GM19351 (cell line): Measurements from ENCODE around the gene PPM1G.
"Not testable (repeated sequence)": the region's sequence is repeated elsewhere in the genome, so short reads cannot be mapped to it uniquely, and the experiment has no call there.

ENCODE experiments used
- ATAC-seq: cut with Tn5 transposase; IDR thresholded peaks from one replicate; pipeline ENCODE4 v1.9.1; 2021; ENCODE audit warnings: mild to moderate bottlenecking, moderate library complexity; ENCODE audit not compliant: unreplicated experiment

The PPM1G gene, protein sequence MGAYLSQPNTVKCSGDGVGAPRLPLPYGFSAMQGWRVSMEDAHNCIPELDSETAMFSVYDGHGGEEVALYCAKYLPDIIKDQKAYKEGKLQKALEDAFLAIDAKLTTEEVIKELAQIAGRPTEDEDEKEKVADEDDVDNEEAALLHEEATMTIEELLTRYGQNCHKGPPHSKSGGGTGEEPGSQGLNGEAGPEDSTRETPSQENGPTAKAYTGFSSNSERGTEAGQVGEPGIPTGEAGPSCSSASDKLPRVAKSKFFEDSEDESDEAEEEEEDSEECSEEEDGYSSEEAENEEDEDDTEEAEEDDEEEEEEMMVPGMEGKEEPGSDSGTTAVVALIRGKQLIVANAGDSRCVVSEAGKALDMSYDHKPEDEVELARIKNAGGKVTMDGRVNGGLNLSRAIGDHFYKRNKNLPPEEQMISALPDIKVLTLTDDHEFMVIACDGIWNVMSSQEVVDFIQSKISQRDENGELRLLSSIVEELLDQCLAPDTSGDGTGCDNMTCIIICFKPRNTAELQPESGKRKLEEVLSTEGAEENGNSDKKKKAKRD

GRCh38 chr2:27409321-27410073 lies at the start of gene PPM1G:
Gene PPM1G, minus strand, starts transcription at chr2:27409591. Its CDS starts 169 bp downstream, at chr2:27409422.
- peak; percentile 88 for ATAC-seq

- no peak for ATAC-seq
Observed at GRCh38 chr2:27453968-27454367, 44.6 kb upstream of the PPM1G start.

DNA sequence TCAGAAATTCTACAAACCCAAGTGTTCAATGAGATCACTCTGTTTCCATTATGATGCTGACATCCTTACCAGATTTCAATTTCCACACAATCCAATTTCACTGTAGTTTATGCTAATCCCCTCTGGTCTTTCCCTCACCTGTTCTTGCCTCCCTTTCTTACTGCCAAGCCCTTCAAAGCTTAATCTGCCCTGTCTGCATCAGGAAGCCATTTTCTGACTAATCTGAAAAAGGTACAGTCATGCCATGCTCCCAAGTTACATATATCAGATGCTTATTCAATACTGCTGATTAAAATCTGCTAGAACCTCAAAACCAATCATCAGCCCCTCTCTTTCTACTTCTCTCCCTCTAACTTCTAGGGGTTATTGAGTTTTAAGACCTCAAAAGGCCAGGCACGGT lies 41.7 kb upstream of the PPM1G start:
- ATAC-seq, result no peak

DNA sequence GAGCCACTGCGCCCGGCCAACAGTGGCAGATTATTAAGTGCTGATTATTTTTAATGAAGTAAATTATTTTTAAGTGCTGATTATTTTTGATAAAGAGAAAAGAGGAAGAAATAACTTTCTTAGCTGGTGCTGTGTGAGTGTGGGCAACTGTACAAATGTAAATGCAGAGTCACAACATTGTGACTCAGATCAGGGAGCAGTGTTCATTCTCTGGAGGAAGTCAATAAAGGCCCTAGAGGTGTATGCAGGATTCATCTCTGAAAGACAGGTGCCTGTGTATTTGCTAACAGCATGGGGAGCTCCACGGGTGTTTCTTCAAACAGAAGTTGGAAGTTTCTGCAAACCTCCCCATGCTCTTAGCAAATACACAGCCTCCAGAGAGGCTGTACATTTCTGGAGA lies 39.0 kb upstream of the PPM1G start:
- ATAC-seq, result no peak

GRCh38 chr2:27446057-27446456 lies 36.7 kb upstream of the PPM1G start:
- ATAC-seq, result no peak

DNA sequence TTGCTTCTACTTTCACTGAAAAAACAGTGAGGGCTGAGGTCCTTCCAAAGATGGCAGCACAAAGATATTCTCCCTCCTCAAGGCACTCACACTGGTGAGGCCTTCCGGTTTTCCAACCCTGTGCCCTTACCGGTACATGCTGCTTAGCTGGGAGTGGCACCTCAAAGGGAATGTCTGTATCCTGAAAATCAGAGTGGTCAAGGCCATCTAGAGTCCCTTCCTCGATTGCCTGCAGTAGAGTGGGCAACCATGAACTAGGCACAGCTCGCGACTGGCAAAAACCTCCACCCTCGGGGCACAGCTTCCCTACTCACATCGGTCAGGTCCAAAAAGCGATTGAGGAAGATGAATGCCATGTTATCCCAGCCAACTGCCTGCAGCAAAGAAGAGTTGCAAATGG lies 36.2 kb upstream of the PPM1G start:
- no peak for ATAC-seq

GRCh38 chr2:27445155-27445554 lies 35.8 kb upstream of the PPM1G start:
- ATAC-seq, result no peak

GRCh38 chr2:27442920-27443282 lies 33.5 kb upstream of the PPM1G start:
- ATAC-seq, result no peak

DNA sequence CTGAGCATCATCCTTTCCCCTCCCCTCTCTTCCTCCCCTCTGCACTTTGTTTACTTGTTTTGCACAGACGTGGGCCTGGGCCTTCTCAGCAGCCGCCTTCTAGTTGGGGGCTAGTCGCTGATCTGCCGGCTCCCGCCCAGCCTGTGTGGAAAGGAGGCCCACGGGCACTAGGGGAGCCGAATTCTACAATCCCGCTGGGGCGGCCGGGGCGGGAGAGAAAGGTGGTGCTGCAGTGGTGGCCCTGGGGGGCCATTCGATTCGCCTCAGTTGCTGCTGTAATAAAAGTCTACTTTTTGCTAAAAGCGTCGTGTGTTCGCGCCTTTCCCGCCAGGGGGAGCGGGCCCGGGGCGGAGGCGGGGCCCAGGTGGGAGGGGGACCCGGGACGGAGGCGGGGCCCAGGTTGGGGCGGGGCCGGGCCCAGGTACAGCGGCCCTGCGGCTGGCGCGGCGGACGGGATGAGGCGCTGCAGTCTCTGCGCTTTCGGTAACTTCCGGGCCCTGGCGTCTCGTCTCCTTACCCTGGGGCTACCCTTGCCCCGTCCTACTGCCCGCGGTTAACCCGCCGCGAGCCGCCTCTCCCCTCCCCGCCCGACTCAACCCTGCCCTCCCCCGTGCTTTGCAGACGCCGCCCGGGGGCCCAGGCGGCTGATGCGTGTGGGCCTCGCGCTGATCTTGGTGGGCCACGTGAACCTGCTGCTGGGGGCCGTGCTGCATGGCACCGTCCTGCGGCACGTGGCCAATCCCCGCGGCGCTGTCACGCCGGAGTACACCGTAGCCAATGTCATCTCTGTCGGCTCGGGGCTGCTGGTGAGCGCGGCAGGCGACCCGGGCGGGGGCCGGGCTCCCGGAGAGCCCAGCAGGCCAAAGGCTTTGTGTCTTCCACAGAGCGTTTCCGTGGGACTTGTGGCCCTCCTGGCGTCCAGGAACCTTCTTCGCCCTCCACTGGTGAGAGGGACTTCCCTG lies 32.8 kb upstream of the PPM1G start, which contains the start of gene KRTCAP3:
TSS of gene KRTCAP3 (plus strand) at position 424 of the 962 bp plus-strand sequence. CDS start at position 456, 32 bp downstream.
- ATAC-seq, result no peak

DNA sequence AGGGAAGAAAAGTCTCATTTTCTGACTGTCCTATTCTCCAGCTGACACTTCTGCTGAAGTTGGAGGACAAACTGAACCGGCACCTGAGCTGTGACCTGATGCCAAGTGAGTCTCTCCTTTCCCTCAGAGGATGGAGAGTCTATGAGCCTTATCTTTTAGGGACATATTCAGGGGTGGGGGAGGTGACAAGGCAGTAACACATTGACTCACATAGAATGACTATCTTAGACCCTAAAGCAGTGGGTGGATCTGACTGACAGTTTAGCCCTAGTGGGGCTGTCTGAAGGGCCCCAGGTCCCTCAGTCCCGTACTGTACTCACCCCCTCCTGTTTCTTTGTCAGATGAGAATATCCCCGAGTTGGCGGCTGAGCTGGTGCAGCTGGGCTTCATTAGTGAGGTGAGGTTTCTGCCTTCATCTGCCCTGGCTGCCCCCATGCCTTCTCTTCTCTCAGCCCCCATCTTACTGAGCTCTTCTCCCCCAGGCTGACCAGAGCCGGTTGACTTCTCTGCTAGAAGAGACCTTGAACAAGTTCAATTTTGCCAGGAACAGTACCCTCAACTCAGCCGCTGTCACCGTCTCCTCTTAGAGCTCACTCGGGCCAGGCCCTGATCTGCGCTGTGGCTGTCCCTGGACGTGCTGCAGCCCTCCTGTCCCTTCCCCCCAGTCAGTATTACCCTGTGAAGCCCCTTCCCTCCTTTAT lies 32.0 kb upstream of the PPM1G start:
- ATAC-seq, result no peak

DNA sequence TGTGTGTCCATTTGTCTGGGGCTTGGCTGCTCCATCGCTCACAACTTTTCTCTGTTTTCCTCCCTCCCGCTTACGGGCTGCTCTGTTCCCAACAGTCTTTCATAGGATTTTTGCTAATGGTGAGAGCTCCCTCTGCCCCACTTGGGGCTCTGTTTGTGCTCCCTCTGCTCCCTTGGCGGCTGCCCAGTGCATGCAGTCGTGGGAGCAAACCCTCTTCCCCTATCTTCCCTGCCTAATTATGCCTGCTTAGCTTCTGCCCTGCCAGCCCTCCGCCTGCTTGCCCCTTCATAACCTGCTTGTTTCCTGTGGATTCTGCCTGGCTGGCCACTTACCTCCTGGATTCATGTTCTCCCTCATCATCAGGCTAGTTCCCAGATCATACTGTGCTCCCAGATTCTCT lies 26.2 kb upstream of the PPM1G start:
- ATAC-seq, result no peak

- ATAC-seq, result no peak
Observed at GRCh38 chr2:27431395-27431794, 22.0 kb upstream of the PPM1G start.

DNA sequence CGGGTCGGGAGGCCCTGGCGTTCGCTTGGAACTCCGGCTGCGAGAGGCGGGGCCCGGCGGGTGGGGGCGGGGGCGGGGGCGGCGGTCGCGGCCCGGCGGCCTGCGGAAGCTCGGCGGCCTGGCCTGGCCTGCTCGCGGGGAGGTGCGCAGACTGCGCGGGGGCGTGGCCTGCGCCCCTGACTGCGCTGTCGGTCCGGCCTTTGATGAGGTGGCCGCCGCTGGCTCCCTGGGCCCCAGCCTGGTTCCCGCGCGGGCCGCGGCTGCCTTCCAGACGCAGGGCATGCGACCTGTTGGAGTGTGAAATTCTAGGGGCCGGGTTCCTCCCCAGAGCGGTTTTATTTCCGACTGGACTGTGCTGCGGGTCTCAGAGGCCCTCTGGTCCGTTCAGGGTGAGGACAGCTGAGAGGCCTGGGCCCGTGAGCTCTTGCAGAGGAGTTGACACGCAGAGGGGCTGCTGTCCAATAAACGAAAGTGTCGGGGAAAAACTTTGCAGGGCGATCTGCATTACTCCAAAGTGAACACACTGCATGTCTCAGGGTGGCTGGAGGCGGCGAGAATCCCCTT lies 19.7 kb upstream of the PPM1G start:
- peak; percentile 71 for ATAC-seq

GRCh38 chr2:27428213-27428977 lies 19.0 kb upstream of the PPM1G start, which contains the start of gene NRBP1:
Gene NRBP1, plus strand, starts transcription at chr2:27428631. Its CDS starts 4,643 bp downstream, at chr2:27433274.
- ATAC-seq, result peak; percentile 79

- ATAC-seq, result no peak
Observed at GRCh38 chr2:27427863-27428212, 18.4 kb upstream of the PPM1G start.

- ATAC-seq, result not testable (repeated sequence)
Observed at GRCh38 chr2:27425039-27425438, 15.6 kb upstream of the PPM1G start.

DNA sequence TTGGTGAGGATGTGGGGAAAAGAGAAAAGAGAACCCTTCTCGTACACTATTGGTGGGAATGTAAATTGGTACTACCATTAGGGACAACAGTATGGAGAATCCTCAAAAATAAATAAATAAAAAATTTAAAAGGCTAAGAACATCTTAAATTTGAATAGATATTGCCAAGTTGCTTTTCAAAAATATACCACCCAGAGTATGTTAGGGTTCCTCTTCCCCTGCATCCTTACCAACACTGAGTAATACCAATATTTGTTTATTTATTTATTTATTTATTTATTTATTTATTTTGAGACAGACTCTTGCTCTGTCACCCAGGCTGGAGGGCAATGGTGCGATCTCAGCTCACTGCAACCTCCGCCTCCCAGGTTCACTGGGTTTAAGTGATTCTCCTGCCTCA lies 13.6 kb upstream of the PPM1G start:
- ATAC-seq, result no peak

DNA sequence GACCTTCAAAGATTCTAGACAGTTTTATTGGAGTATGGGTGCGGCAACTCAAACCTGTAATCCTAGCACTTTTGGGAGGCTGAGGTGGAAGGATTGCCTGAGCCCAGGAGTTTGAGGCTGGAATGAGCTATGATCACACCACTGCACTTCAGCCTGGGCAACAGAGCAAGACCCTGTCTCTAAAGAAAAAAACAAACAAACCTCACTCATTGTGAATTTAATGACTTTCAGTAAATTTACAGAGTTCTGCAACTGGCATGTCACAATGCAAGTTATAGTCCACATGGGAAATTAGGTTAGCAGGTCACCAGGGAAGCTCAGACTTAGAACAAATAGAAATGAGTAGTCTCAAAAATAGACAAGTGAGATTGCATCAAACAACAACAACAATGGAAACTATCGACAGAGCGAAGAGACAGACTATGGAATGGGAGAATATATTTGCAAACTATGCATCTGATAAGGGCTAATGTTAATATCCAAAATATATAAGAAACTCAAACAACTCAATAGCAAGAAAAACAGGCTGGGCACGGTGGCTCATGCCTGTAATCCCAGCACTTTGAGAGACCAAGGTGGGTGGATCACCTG lies 12.4 kb upstream of the PPM1G start:
- no peak for ATAC-seq

- no peak for ATAC-seq
Observed at GRCh38 chr2:27420996-27421395, 11.6 kb upstream of the PPM1G start.
